Activated naive CD8-positive, alpha-beta T cell treated with anti-CD3 and anti-CD28 coated beads, Interleukin-2, amount 50 U/mL, for 16 hours (primary cell): ENCODE results near the gene PEPD.

ENCODE experiments used
- DNase-seq: peaks from one replicate; pipeline ENCODE4 v3.0.0-alpha.2; 2020; ENCODE audit warnings: low read depth, low spot score

The PEPD gene

DNA sequence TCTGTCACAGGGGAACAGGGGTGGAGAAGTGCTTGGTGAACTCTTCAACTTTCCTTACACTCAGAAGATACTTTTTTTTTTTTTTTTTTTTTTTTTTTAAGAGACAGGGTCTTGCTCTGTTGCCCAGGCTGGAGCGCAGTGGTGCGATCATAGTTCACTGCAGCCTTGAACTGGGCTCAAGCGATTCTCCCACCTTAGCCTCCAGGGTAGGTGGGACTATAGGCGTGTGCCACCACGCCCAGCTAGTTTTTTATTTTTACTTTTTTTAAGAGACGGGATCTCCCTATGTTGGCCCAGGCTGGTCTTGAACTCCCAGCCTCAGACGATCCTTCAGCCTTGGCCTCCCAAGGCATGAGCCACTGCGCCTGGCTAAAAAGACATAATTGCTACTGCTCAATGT is 136.6 kb downstream of the PEPD start:
- DNase-seq: no peak

DNA sequence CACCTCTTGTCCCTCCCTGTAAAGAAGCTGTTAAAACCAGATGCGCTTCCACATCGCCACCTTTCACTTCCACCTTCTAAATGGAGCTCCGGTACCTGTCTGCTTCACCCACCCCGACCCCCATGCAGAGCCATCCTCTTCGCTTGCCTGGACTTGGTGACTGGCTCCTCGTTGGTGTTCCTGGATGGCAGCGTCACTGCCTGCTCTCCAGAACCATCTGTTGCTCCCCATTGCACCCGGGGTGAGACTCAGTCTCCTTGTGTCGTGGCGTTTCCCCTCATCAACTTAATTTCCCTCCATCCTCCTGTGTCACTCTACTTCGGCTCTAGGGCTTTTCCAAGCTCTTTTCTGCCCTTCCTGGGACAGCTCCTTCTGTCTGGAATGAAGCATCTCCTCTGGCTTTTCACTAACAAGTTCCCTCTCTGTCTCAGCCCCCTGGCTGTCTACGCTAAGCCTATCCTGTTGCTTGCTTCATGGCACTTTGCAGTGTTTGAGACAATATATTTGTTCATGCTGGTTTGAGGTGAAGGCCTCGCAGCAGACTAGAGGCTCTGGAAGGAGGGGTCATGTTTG is 137.8 kb downstream of the PEPD start:
- no peak for DNase-seq

DNA sequence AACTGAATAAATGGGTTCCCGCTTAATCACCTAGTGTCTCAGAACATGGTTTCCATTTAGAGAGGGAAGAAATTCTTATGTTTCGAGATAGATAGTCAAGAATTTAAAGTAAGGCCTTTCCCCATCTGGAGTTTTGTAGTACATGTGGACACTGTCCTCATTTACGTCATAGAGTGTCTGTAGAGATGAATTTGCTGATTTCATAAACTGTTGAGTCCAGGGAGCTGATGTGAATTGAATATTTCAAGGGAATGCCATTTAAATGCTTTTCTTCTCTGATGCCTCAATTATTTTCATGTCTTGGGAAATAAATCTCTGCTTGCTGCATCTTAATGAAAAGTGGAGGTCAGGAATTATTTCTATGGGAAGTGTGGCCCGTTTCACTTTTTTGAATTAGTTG is 138.6 kb downstream of the PEPD start:
- no peak for DNase-seq

DNA sequence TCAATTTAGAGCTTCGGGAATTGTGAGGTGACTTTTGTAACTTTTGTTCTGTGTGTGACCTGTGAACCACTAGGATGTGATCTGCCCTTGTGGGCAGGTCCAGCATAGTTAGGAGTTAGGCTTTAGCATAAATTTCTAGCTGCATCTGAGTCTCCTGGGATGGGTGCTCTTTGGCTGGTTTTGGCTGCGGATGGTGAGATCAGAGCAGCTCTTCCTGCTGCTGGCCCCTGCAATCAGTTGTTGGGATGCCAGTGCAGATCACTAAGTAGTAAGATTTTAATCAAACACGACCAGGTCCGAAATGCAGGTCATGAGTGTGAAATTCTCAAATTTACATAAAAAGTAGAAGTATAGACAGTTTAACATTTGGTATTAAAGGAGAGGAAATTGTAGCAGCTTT is 139.6 kb downstream of the PEPD start:
- no peak for DNase-seq

DNA sequence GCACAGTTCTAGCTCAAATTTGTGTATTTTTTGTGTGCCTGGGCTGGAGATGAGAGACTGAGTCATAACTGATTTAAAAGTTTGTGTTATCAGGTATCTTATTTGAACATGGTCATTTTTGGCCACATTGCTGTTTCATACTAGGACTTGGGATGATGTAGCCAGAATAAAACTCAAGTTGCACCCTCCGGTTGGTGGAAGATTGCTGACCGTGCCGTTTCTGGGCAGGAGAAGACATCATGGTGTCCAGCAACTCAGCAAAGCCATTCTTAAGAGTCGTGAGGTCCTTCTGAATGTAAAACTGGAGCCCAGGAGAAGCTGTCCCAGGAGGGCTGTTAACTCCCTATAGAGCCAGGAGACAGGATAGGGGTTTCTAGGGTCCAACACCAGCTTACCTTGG is 140.5 kb downstream of the PEPD start:
- no peak for DNase-seq

- DNase-seq: no peak
Observed at GRCh38 chr19:33379151-33379829, 142.3 kb downstream of the PEPD start.

GRCh38 chr19:33377586-33378475 is 143.8 kb downstream of the PEPD start:
- no peak for DNase-seq

DNA sequence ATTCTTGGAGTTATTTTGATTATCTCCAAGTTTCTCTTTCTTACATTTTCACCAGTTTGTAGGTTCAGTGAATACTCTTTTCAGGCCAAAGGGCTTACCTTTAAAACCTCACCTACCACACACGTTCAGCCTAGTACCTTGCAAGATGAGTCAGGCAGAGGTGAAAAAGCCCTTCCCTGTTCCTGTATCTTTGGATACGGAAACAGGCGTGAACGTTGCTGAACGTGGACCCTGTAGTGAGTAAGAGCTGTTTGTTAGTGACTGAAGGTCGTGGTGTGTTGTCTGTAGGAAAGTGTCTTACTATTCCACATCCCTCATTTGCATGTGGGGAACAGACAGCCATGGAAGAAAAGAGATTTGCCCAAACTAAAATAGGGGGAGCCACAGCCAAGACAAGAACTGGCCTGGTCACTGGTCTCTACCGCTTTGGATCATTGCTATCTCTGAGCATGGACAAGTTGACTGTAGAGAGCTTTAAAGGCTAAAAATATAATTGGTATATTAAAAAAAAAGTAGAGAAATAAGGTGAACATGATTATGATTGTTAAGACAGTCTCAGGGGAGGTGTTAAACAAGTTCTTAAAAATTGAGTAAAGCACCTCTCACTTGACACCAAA is 144.5 kb downstream of the PEPD start:
- no peak for DNase-seq

DNA sequence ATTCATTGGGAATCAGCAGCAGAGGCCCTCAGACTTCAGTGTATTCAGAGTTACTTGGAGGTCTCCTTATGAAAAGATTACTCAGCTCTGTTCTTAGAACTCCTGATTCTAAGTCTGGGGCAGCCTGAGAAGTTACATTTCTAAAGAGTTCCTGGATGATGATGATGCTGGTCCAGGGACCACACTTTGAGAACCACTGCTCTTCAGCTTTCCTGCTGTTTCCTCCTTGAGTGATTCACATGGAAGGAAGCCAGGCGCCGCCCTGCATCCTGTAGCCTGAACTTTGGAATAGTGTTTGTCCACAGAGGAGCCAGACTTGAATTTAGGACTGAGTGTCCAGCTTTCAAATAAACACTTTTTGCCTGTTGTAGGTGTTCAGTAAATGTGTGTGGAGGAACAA is 145.2 kb downstream of the PEPD start:
- no peak for DNase-seq

GRCh38 chr19:33375837-33376159 is 145.8 kb downstream of the PEPD start:
- no peak for DNase-seq

DNA sequence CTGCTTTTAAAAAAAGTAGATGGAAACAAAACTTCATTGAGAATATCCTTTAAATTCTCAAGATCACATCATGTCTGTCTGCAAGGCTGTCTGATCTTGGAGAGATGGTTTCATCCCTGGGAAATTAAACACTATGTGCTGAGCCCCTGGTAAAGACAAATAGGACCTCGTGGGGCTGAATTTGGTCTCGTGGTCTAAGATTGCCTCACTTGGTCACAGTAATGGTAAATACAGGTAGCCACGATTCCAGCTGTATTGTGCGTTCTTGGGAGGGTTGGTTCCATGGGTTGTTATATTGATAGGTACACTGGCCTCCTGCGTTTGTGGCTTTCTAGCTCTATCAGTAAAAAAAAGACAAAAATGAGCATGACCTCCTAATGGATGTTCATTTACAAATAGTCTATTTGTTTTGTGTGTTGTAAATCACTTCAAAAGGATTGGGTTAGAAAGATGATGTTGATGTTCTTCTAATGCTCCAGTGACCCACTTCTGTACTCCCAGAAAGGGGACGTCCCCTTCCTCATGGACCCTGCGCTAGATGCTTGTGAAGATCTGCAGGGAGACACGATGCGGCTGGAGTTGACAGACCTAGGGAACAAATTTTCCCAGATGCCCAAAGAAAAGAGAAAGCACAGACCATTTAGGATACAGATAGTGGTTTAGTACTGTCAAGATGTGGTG is 146.3 kb downstream of the PEPD start:
- no peak for DNase-seq

- DNase-seq: no peak
Observed at GRCh38 chr19:33374236-33374714, 147.3 kb downstream of the PEPD start.

DNA sequence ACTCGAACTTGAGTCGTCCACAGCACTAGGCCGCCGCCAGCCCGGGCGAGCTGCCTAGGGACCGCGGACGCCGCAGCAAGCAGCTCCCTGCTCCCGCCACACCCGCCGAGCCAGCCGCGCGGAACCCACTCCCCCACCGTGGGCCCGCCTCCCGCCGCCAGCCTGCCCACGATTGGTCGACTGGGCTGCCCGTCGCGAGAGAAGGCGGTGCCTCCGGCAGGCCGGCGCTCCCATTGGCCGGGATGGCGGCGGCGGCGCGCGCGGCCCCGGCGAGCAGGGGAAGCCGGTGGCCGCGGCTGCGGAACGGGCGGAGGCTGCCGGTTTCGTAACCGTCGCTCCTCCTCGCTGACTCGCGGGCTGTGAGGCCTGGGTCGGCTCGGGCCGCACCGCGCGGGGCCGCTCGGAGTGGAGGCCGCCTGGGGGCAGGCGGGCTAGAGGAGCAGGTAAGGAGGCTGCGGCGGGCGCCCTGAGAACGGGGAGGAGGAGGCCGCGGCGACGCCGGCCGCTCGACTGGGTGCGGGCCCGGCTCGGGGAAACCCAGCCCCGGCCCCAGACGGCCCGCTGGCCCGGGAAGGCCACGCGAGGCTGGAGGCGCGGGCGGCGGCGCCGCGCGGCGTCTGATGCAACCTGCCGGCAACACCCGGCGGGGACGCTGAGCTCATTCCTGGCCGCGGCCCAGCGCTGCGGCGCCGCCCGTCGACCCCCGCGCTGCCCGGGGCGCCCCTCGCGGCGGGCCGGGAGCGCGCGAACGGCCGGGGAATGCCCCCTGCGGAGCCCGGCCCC is 147.9 kb downstream of the PEPD start, which contains the start of gene CEBPG:
Gene CEBPG (plus strand): TSS at position 257 of the 783 bp plus-strand sequence. CDS start 5,531 bp downstream, outside the sequence.
- DNase-seq: peak; percentile 79

DNA sequence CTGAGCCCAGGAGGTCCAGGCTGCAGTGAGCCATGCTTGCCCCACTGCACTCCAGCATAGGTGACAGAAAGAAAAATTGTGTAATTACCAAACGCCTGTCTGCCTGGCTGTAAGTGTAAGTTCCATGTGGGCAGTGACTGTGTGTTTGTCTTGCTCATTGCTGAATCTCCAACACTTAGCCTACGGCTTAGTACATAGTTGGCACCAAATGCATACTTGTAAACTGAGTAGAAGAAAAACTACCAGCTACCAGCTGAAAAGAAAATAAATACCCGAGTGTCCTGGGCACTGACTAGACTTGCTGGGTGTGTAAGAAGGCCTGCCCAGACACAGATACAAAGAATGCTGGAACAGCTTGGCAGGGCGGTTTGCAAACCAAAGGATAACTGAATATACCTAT is 150.8 kb downstream of the PEPD start:
- no peak for DNase-seq

GRCh38 chr19:33368074-33368864 is 153.3 kb downstream of the PEPD start:
- no peak for DNase-seq

- DNase-seq: no peak
Observed at GRCh38 chr19:33366897-33367296, 154.7 kb downstream of the PEPD start.

DNA sequence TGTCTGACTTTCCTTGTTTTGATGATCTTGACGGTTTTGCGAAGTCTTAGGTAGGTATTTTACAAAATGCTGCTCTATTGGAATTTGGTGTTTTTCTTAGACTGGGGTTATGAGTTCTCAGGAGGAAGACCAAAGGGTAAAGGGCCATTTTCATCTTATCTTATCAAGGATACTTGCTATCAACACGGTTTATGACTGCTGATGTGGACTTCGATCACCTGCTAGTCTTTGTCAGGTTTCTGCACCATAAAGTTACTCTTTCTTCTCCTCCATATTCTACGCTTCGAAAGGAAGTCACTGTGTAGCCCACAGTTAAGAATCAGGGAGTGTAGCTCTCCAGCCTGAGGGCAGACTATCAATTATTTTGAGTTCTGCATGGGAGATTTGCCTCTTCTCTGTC is 155.5 kb downstream of the PEPD start:
- DNase-seq: no peak

DNA sequence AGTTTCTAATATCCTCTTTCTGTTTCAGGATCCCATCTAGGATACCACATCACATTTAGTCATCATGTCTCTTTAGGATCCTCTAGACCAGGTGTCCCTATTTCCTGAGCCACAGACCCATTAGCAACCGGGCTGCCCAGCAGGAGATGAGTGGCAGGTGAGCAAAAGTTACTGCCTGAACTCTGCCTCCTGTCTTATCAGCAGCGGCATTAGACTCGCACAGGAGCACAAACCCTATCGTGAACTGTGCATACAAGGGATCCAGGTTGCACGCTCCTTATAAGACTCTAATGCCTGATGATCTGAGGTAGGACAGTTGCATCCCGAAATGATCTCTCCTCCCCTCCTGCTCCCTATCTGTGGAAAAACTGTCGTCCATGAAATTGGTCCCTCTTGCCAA is 155.9 kb downstream of the PEPD start:
- DNase-seq: no peak

GRCh38 chr19:33363476-33363875 is 158.1 kb downstream of the PEPD start:
- no peak for DNase-seq
